ENCODE measurements around the gene DOCK8. TPM values are rescaled to one million over a fixed set of nuclear protein-coding genes. Genes with fewer than 3 reads are reported as not detected.

DOCK8 gene
- total and polyA plus RNA-seq, 2 experiments from 2014 or later: not detected

DNA sequence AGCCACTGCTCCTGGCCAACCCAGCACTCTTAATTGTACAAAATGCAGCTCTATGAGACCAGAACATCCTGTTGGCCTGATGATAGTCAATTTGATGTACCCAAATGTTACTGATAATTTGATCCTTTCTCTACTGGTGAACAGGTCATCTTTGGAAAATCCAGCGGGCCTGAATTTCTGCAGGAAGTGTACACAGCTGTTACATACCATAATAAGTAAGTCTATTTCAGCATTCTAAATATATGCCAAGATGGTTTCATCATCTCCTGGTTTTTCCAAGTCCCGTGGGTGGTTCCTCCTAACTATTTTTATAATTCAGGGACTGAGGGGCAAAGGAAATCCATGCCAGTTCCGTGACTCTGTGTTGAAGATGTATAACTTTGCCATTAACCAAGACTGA lies 155.4 kb downstream of the DOCK8 start:
- TF ChIP-seq EZH2phosphoT487 (IDR thresholded peaks at IDR 0.05; ENCODE audit: insufficient read depth, low read depth): no peak
- no peak for TF ChIP-seq EZH2 (IDR thresholded peaks at IDR 0.05; ENCODE audit: insufficient read depth, poor library complexity, severe bottlenecking)
- H3K27ac ChIP-seq: no peak overlapping the region

GRCh38 chr9:371349-371748 lies 156.7 kb downstream of the DOCK8 start:
- H4K20me1 ChIP-seq (ENCODE audit: insufficient read depth): no peaks in the 10 kb centered on the region
- TF ChIP-seq EZH2phosphoT487 (IDR thresholded peaks at IDR 0.05; ENCODE audit: insufficient read depth, low read depth): no peak
- no peak for TF ChIP-seq EZH2 (IDR thresholded peaks at IDR 0.05; ENCODE audit: insufficient read depth, poor library complexity, severe bottlenecking)
- DNase-seq: no peak

More for the DNA sequence above, 155.4 kb downstream of the DOCK8 start:
- no peak overlapping the region for H3K4me2 ChIP-seq (ENCODE audit: unreplicated experiment)
- H3K9ac ChIP-seq: no peak overlapping the region
- no peaks in the 10 kb centered on the region for H3K9me3 ChIP-seq (ENCODE audit: low read depth)
- no peak overlapping the region for H2AFZ ChIP-seq
- in situ Hi-C loops (cut with MboI): no loop called here
- H3K27me3 ChIP-seq (replicated peaks; ENCODE audit: insufficient read depth): no peaks in the 10 kb centered on the region; the same call in 1 of the 2 replicates
- no peaks in the 10 kb centered on the region for H3K79me2 ChIP-seq (ENCODE audit: insufficient read depth)
- WGBS, 2 experiments (ENCODE audit: low coverage in 1 of 2, low lambda C conversion rate in 2 of 2, missing lambda C conversion rate in 2 of 2): 25 to 28% methylated on average over 3 of the region's 3 CpGs
- H3F3A ChIP-seq (ENCODE audit: insufficient read depth): no peaks in the 10 kb centered on the region
- H4K20me1 ChIP-seq (ENCODE audit: insufficient read depth): no peaks in the 10 kb centered on the region
- H3K9me2 ChIP-seq (ENCODE audit: insufficient read depth): no peaks in the 10 kb centered on the region
- no peak for DNase-seq
- no peak overlapping the region for H3K4me3 ChIP-seq
- H3K4me1 ChIP-seq (ENCODE audit: insufficient read depth): no peaks in the 10 kb centered on the region
- H3K36me3 ChIP-seq (ENCODE audit: low read depth): no peaks in the 10 kb centered on the region

DNA sequence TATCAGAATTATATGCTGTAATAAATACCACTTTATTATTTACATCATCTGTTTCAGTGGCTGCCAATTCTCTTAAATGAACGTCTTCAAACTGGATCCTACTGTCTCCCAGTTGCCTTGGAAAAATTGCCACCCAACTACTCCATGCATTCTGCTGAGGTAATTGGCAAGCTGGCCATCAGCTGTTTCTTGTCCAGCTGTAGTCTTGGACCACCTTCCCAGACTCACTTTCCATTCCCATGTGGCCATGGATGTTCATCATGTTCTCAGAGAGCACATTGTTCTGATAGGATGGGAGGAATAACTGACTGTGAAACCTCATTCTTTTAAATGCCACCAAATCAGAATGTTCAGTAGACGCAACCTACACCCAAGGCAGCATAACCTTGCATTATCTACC lies 157.5 kb downstream of the DOCK8 start:
- DNase-seq: no peak

More at GRCh38 chr9:371349-371748, 156.7 kb downstream of the DOCK8 start:
- no peak overlapping the region for H2AFZ ChIP-seq
- H3F3A ChIP-seq (ENCODE audit: insufficient read depth): no peaks in the 10 kb centered on the region
- H3K27ac ChIP-seq: no peak overlapping the region
- in situ Hi-C loops (cut with MboI): no loop called here
- H3K4me1 ChIP-seq (ENCODE audit: insufficient read depth): no peaks in the 10 kb centered on the region
- H3K9me2 ChIP-seq (ENCODE audit: insufficient read depth): no peaks in the 10 kb centered on the region
- no peaks in the 10 kb centered on the region for H3K9me3 ChIP-seq (ENCODE audit: low read depth)
- no peaks in the 10 kb centered on the region for H3K36me3 ChIP-seq (ENCODE audit: low read depth)
- H3K4me2 ChIP-seq (ENCODE audit: unreplicated experiment): no peak overlapping the region
- no peaks in the 10 kb centered on the region; the same call in 1 of the 2 replicates for H3K27me3 ChIP-seq (replicated peaks; ENCODE audit: insufficient read depth)
- no peaks in the 10 kb centered on the region for H3K79me2 ChIP-seq (ENCODE audit: insufficient read depth)
- H3K4me3 ChIP-seq: no peak overlapping the region
- no peak overlapping the region for H3K9ac ChIP-seq
- WGBS, 2 experiments (ENCODE audit: low coverage in 1 of 2, low lambda C conversion rate in 2 of 2, missing lambda C conversion rate in 2 of 2): 2 to 3% methylated on average over 3 of the region's 3 CpGs

GRCh38 chr9:373759-374206 lies 159.1 kb downstream of the DOCK8 start:
- H3K9me2 ChIP-seq (ENCODE audit: insufficient read depth): no peaks in the 10 kb centered on the region
- in situ Hi-C loops (cut with MboI): no loop called here
- 42 to 47% methylated on average over 3 of the region's 3 CpGs for WGBS, 2 experiments (ENCODE audit: low coverage in 1 of 2, low lambda C conversion rate in 2 of 2, missing lambda C conversion rate in 2 of 2)
- no peaks in the 10 kb centered on the region for H3K79me2 ChIP-seq (ENCODE audit: insufficient read depth)
- no peaks in the 10 kb centered on the region for H4K20me1 ChIP-seq (ENCODE audit: insufficient read depth)
- TF ChIP-seq EZH2phosphoT487 (IDR thresholded peaks at IDR 0.05; ENCODE audit: insufficient read depth, low read depth) (no peak), EZH2 (IDR thresholded peaks at IDR 0.05; ENCODE audit: insufficient read depth, poor library complexity, severe bottlenecking) (no peak)
- H3K4me3 ChIP-seq: no peak overlapping the region
- no peaks in the 10 kb centered on the region; the same call in 1 of the 2 replicates for H3K27me3 ChIP-seq (replicated peaks; ENCODE audit: insufficient read depth)
- H3F3A ChIP-seq (ENCODE audit: insufficient read depth): no peaks in the 10 kb centered on the region
- H3K27ac ChIP-seq: no peak overlapping the region
- no peak for DNase-seq
- H3K4me1 ChIP-seq (ENCODE audit: insufficient read depth): no peaks in the 10 kb centered on the region
- H2AFZ ChIP-seq: no peak overlapping the region
- H3K4me2 ChIP-seq (ENCODE audit: unreplicated experiment): no peak overlapping the region
- no peak overlapping the region for H3K9ac ChIP-seq
- no peaks in the 10 kb centered on the region for H3K36me3 ChIP-seq (ENCODE audit: low read depth)
- H3K9me3 ChIP-seq (ENCODE audit: low read depth): no peaks in the 10 kb centered on the region

More for the DNA sequence above, 157.5 kb downstream of the DOCK8 start:
- no peaks in the 10 kb centered on the region for H3K36me3 ChIP-seq (ENCODE audit: low read depth)
- H3K27ac ChIP-seq: no peak overlapping the region
- H2AFZ ChIP-seq: no peak overlapping the region
- 40 to 49% methylated on average over 2 of the region's 2 CpGs for WGBS, 2 experiments (ENCODE audit: low coverage in 1 of 2, low lambda C conversion rate in 2 of 2, missing lambda C conversion rate in 2 of 2)
- no peaks in the 10 kb centered on the region for H3K79me2 ChIP-seq (ENCODE audit: insufficient read depth)
- no peak for TF ChIP-seq EZH2 (IDR thresholded peaks at IDR 0.05; ENCODE audit: insufficient read depth, poor library complexity, severe bottlenecking)
- TF ChIP-seq EZH2phosphoT487 (IDR thresholded peaks at IDR 0.05; ENCODE audit: insufficient read depth, low read depth): no peak
- H3K9me3 ChIP-seq (ENCODE audit: low read depth): no peaks in the 10 kb centered on the region
- in situ Hi-C loops (cut with MboI): no loop called here
- H3K4me1 ChIP-seq (ENCODE audit: insufficient read depth): no peaks in the 10 kb centered on the region
- H3K9me2 ChIP-seq (ENCODE audit: insufficient read depth): no peaks in the 10 kb centered on the region
- no peak overlapping the region for H3K4me3 ChIP-seq
- no peak overlapping the region for H3K4me2 ChIP-seq (ENCODE audit: unreplicated experiment)
- H3K27me3 ChIP-seq (replicated peaks; ENCODE audit: insufficient read depth): no peaks in the 10 kb centered on the region; the same call in 1 of the 2 replicates
- no peaks in the 10 kb centered on the region for H3F3A ChIP-seq (ENCODE audit: insufficient read depth)
- H4K20me1 ChIP-seq (ENCODE audit: insufficient read depth): no peaks in the 10 kb centered on the region
- no peak overlapping the region for H3K9ac ChIP-seq

All from GM23248 (cell line).